H9 (cell line): ENCODE data around the gene SLC22A2. TPM values are rescaled to one million over a fixed set of nuclear protein-coding genes. Genes with fewer than 3 reads are reported as not detected.

ENCODE experiments used
- DNase-seq: peaks from one replicate; pipeline ENCODE4 v3.0.0-alpha.2; 2017
- H2AFZ ChIP-seq: one replicate; pipeline ENCODE4 v1.6.1; 2013; ENCODE audit warnings: mild to moderate bottlenecking, low read length, control low read depth, moderate library complexity
- H2AK5ac ChIP-seq: 2 replicates; pipeline ENCODE4 v1.6.1; 2013; ENCODE audit warnings: low read length, control low read depth, mixed read lengths; ENCODE audit not compliant: insufficient read length
- H2BK120ac ChIP-seq: one replicate; pipeline ENCODE4 v1.6.1; 2013; ENCODE audit warnings: low read depth, mild to moderate bottlenecking, low read length, control low read depth, inconsistent platforms; ENCODE audit not compliant: poor library complexity, severe bottlenecking
- H2BK12ac ChIP-seq: 2 replicates; pipeline ENCODE4 v1.6.1; 2013; ENCODE audit warnings: low read length, control low read depth, mixed read lengths, low read depth; ENCODE audit not compliant: insufficient read length
- H2BK15ac ChIP-seq: 2 replicates; pipeline ENCODE4 v1.6.1; 2013; ENCODE audit warnings: low read depth, low read length, control low read depth
- H2BK20ac ChIP-seq: one replicate; pipeline ENCODE4 v1.6.1; 2013; ENCODE audit warnings: low read depth, mild to moderate bottlenecking, low read length, control low read depth, inconsistent platforms; ENCODE audit not compliant: poor library complexity, severe bottlenecking
- H2BK5ac ChIP-seq: 2 replicates; pipeline ENCODE4 v1.6.1; 2013; ENCODE audit warnings: low read length, control low read depth, mixed read lengths; ENCODE audit not compliant: insufficient read length
- H3K14ac ChIP-seq: 2 replicates; pipeline ENCODE4 v1.6.1; 2013; ENCODE audit warnings: low read length, control low read depth; ENCODE audit not compliant: insufficient read depth
- H3K18ac ChIP-seq: 2 replicates; pipeline ENCODE4 v1.6.1; 2013; ENCODE audit warnings: low read depth, mild to moderate bottlenecking, mixed read lengths, low read length, control low read depth; ENCODE audit not compliant: insufficient read length
- H3K23ac ChIP-seq: 2 replicates; pipeline ENCODE4 v1.6.1; 2013; ENCODE audit warnings: low read length, control low read depth, mixed read lengths, low read depth; ENCODE audit not compliant: insufficient read length
- H3K23me2 ChIP-seq: 2 replicates; pipeline ENCODE4 v1.6.1; 2013; ENCODE audit warnings: low read depth, mild to moderate bottlenecking, mixed read lengths, low read length, control low read depth; ENCODE audit not compliant: insufficient read length, poor library complexity, severe bottlenecking
- H3K27ac ChIP-seq: 2 replicates; pipeline ENCODE4 v1.5.1; 2013; ENCODE audit warnings: low read length, control low read depth, mixed read lengths, low read depth; ENCODE audit not compliant: insufficient read length
- H3K27me3 ChIP-seq: 2 replicates; pipeline ENCODE4 v1.6.1; 2013; ENCODE audit warnings: low read length, control low read depth, inconsistent platforms; ENCODE audit not compliant: insufficient read depth
- H3K4ac ChIP-seq: 2 replicates; pipeline ENCODE4 v1.6.1; 2013; ENCODE audit warnings: low read depth, mild to moderate bottlenecking, control low read depth, inconsistent platforms, low read length, moderate library complexity
- H3K4me1 ChIP-seq: 2 replicates; pipeline ENCODE4 v1.6.1; 2013; ENCODE audit warnings: low read length, control low read depth, inconsistent platforms; ENCODE audit not compliant: insufficient read depth
- H3K4me2 ChIP-seq: 2 replicates; pipeline ENCODE4 v1.6.1; 2013; ENCODE audit warnings: low read length, control low read depth, mixed read lengths; ENCODE audit not compliant: insufficient read length, insufficient read depth
- H3K56ac ChIP-seq: 2 replicates; pipeline ENCODE4 v1.6.1; 2013; ENCODE audit warnings: low read depth, mild to moderate bottlenecking, mixed read lengths, low read length, control low read depth; ENCODE audit not compliant: insufficient read length
- H3K79me1 ChIP-seq: 2 replicates; pipeline ENCODE4 v1.6.1; 2013; ENCODE audit warnings: low read depth, mild to moderate bottlenecking, moderate library complexity, low read length, control low read depth, inconsistent platforms; ENCODE audit not compliant: insufficient read depth, poor library complexity, severe bottlenecking
- H3K79me2 ChIP-seq: 2 replicates; pipeline ENCODE4 v1.6.1; 2013; ENCODE audit warnings: low read length, control low read depth, inconsistent platforms; ENCODE audit not compliant: insufficient read depth
- H3K9ac ChIP-seq: 2 replicates; pipeline ENCODE4 v1.6.1; 2013; ENCODE audit warnings: low read length, control low read depth, mixed read lengths; ENCODE audit not compliant: insufficient read length; ENCODE audit errors: extremely low read depth
- H3K9me3 ChIP-seq: one replicate; pipeline ENCODE4 v1.6.1; 2013; ENCODE audit warnings: low read depth, low read length, inconsistent platforms; ENCODE audit not compliant: control insufficient read depth
- H3T11ph ChIP-seq: one replicate; pipeline ENCODE4 v1.6.1; 2013; ENCODE audit warnings: mild to moderate bottlenecking, low read length, control low read depth, inconsistent platforms
- H4K20me1 ChIP-seq: one replicate; pipeline ENCODE4 v1.6.1; 2013; ENCODE audit not compliant: control insufficient read depth, insufficient read length, insufficient read depth
- H4K5ac ChIP-seq: 2 replicates; pipeline ENCODE4 v1.6.1; 2013; ENCODE audit warnings: low read depth, mild to moderate bottlenecking, mixed read lengths, low read length, control low read depth; ENCODE audit not compliant: insufficient read length
- H4K8ac ChIP-seq: replicated peaks from 2 replicates; pipeline ENCODE4 v1.6.1; 2013; ENCODE audit warnings: low read length, control low read depth, mixed read lengths, low read depth; ENCODE audit not compliant: insufficient read length
- H4K91ac ChIP-seq: 2 replicates; pipeline ENCODE4 v1.6.1; 2013; ENCODE audit warnings: low read depth, mild to moderate bottlenecking, moderate library complexity, mixed read lengths, low read length, control low read depth; ENCODE audit not compliant: insufficient read length
- H3K27ac Mint-ChIP-seq, 3 experiments: 2 replicates in 2 of 3; 3 replicates in 1 of 3; pipeline ENCODE4 v1.8.0; 2020 to 2021; ENCODE audit warnings: mixed read lengths in 3 of 3, mild to moderate bottlenecking in 1 of 3, moderate library complexity in 1 of 3
- H3K27me3 Mint-ChIP-seq: 2 replicates; pipeline ENCODE4 v1.8.0; 2021; ENCODE audit warnings: low read depth, mild to moderate bottlenecking, moderate library complexity, mixed read lengths
- H3K36me3 Mint-ChIP-seq, 3 experiments: 2 replicates in 2 of 3; 3 replicates in 1 of 3; pipeline ENCODE4 v1.8.0; 2020 to 2021; ENCODE audit warnings: low read depth in 3 of 3, mixed read lengths in 3 of 3; ENCODE audit not compliant: insufficient read depth in 1 of 3
- H3K4me1 Mint-ChIP-seq, 2 experiments: 2 replicates each; pipeline ENCODE4 v1.8.0; 2020; ENCODE audit warnings: mixed read lengths in 2 of 2
- H3K4me3 Mint-ChIP-seq, 2 experiments: 2 replicates in 1 of 2; 3 replicates in 1 of 2; pipeline ENCODE4 v1.8.0; 2020 to 2021; ENCODE audit warnings: mild to moderate bottlenecking in 2 of 2, mixed read lengths in 2 of 2, moderate library complexity in 1 of 2
- H3K9me3 Mint-ChIP-seq, 2 experiments: 2 replicates in 1 of 2; 3 replicates in 1 of 2; pipeline ENCODE4 v1.8.0; 2020; ENCODE audit warnings: mild to moderate bottlenecking in 2 of 2, mixed read lengths in 2 of 2, moderate library complexity in 1 of 2
- CTCF ChIP-seq: fragments of 200-600 bp; sonication (generic); conservative IDR thresholded peaks from 3 replicates; pipeline ENCODE4 v1.8.0; 2021; ENCODE audit warnings: antibody characterized with exemption, mild to moderate bottlenecking
- WGBS: extraction: QIAGEN DNeasy Blood & Tissue Kit; methylation state at CpG from one replicate; pipeline ENCODE4 v1.1.7; 2013; ENCODE audit warnings: missing lambda C conversion rate, low lambda C conversion rate, mixed read lengths; ENCODE audit not compliant: insufficient read length; ENCODE audit errors: extremely low coverage; 5-methylcytosine and 5-hydroxymethylcytosine counted together
- total RNA-seq: library from RNA; stranded (reverse); gene quantifications from 2 replicates; pipeline ENCODE4 v1.2.1, GENCODE V29; 2021

Gene SLC22A2
- total RNA-seq, 1 experiment from 2014 or later = 1.0 TPM

- no peak overlapping the region for H3K9ac ChIP-seq
- H4K20me1 ChIP-seq = no peaks in the 10 kb centered on the region
- no peak overlapping the region for H2BK12ac ChIP-seq
- H3K9me3 ChIP-seq = no peaks in the 10 kb centered on the region
- no peaks in the 10 kb centered on the region for H3K27me3 Mint-ChIP-seq
- no peak overlapping the region for H3K4me2 ChIP-seq
- no peak overlapping the region for H2BK15ac ChIP-seq
- H3K4ac ChIP-seq = no peak overlapping the region
- WGBS = no CpG with 5 or more reads among the region's 3 CpGs
- H3K27me3 ChIP-seq = no peaks in the 10 kb centered on the region
- H3K79me2 ChIP-seq = no peaks in the 10 kb centered on the region
- no peak overlapping the region for H3K27ac ChIP-seq
- H3K14ac ChIP-seq = no peak overlapping the region
- TF ChIP-seq CTCF = no peak
- no peak overlapping the region for H3K56ac ChIP-seq
- no peak overlapping the region for H3K23ac ChIP-seq
- no peak overlapping the region for H3K27ac Mint-ChIP-seq
- no peaks in the 10 kb centered on the region for H3K23me2 ChIP-seq
- H4K91ac ChIP-seq = no peak overlapping the region
- peaks cover 62 to 66% of the 10 kb centered on the region in 2 experiments for H3K4me1 Mint-ChIP-seq
- no peak overlapping the region for H4K8ac ChIP-seq
- no peak overlapping the region for H2AK5ac ChIP-seq
- H2BK20ac ChIP-seq = no peak overlapping the region
- no peak overlapping the region for H3K18ac ChIP-seq
- no peak overlapping the region for H2BK5ac ChIP-seq
- no peak overlapping the region for H4K5ac ChIP-seq
- no peaks in the 10 kb centered on the region for H3K9me3 Mint-ChIP-seq
- no peaks in the 10 kb centered on the region for H3K36me3 Mint-ChIP-seq
- no peaks in the 10 kb centered on the region for H3K79me1 ChIP-seq
- H3K4me3 Mint-ChIP-seq = no peak overlapping the region
- peaks cover 9% of the 10 kb centered on the region for H3K4me1 ChIP-seq
- no peak for DNase-seq
- no peak overlapping the region for H3T11ph ChIP-seq
- no peak overlapping the region for H2BK120ac ChIP-seq
- H2AFZ ChIP-seq = no peak overlapping the region
Observed at GRCh38 chr6:160253292-160253691, 5.3 kb downstream of the SLC22A2 start.
